ENCODE measurements around the gene MRAS. TPM values are rescaled to one million over a fixed set of nuclear protein-coding genes. Genes with fewer than 3 reads are reported as not detected.

MRAS gene
- total and polyA plus RNA-seq, 8 donors = 18.1 to 48.0 (median 21.5) TPM

DNA sequence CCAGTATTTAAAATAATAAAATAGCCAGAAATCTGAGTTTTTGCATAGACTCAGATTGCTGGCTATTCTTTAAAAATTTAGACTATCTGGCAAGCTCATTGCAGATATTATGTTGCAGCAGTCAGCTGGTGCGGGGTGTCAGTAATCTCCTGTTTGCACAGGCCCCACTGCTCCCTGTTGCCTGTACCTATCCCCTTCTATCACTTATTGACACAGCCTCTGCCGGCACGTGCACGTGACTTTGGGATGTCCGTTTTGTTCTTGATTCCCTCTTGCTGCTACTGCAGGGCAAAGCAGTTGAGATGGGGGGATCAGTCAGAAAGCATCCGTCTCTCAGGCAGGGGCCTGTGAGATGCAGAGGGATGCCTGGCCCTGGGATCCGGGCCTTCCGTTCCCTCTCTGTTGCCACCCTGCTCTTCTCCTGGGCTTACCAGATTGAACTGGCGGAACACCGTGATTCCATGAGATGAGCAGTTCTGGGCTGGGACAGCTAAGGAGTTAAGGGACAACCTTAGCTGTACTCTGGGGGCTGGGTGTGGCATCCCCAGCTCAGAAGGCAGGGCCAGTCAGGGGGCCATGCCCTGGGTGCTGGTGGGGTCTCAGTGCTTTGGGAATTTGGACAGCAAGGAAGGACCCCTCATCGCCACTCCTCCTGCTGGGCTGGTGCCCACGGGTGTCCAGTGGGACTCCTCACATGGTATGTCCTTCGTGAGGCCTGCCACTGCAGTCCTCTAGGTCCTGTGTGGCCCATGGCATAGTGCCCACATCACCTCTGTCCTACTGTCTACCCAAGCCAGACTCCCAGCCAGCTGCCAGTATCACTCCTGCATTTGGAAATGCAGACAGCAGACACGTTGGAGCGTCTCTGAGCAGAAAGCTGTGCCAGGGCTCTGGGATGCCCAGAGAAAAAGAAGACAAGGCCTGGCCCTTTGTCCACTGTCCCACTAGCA, 11.8 kb downstream of the MRAS start:
- intact Hi-C loops (cut with DNase I) = no loop called here
- no peak overlapping the region for H3K4me3 ChIP-seq
- TF ChIP-seq, protein P1, sequence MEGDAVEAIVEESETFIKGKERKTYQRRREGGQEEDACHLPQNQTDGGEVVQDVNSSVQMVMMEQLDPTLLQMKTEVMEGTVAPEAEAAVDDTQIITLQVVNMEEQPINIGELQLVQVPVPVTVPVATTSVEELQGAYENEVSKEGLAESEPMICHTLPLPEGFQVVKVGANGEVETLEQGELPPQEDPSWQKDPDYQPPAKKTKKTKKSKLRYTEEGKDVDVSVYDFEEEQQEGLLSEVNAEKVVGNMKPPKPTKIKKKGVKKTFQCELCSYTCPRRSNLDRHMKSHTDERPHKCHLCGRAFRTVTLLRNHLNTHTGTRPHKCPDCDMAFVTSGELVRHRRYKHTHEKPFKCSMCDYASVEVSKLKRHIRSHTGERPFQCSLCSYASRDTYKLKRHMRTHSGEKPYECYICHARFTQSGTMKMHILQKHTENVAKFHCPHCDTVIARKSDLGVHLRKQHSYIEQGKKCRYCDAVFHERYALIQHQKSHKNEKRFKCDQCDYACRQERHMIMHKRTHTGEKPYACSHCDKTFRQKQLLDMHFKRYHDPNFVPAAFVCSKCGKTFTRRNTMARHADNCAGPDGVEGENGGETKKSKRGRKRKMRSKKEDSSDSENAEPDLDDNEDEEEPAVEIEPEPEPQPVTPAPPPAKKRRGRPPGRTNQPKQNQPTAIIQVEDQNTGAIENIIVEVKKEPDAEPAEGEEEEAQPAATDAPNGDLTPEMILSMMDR (IDR thresholded peaks at IDR 0.05) = no peak
- no peaks in the 10 kb centered on the region for H3K9me3 ChIP-seq
- no peaks in the 10 kb centered on the region for H3K4me1 ChIP-seq
- H3K36me3 ChIP-seq = no peaks in the 10 kb centered on the region
- no peaks in the 10 kb centered on the region for H3K27me3 ChIP-seq
- ATAC-seq = no peak
- H3K27ac ChIP-seq = no peak overlapping the region
- DNase-seq = no peak

DNA sequence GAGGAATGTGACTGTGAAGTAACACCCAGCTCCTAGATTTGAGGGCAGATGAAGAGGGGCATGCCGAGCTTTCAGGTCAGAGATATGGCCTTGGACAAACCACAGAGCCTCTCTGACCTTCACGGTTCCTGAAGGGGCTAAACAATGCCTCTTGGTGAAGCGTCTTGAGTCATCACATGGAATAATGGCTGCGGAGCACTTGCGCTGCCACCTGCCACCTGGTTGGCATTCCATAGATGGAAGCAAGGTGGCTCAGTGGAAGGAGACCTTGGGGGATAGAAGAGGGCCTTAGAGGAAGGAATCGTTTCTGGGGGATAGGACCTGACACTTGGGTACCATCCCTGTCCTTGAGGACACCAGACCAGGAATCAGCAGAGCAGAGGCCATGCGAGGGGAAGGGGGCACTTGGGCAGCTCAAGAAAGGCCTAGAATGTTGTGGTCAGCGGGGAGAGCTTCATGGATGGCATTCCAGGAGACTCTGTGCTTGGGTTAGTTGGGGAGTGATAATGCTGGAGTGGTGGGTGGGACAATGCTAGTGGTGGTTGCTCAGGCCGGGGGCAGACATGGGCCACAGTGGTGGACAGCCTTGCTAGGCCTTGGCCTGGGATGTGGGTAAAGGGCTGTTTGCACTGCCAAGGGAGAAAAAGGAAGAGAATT, 12.6 kb downstream of the MRAS start:
- Histone ChIP-seq H3K27me3 (no peaks in the 10 kb centered on the region), H3K27ac (no peak overlapping the region), H3K36me3 (no peaks in the 10 kb centered on the region), H3K9me3 (no peaks in the 10 kb centered on the region), H3K4me1 (peaks cover 0 to under 1% of the 10 kb centered on the region in 2 donors), H3K4me3 (no peak overlapping the region)
- TF ChIP-seq, protein P1 (IDR thresholded peaks at IDR 0.05) = no peak
- no peak for DNase-seq
- intact Hi-C loops (cut with DNase I) = no loop called here
- no peak for ATAC-seq

DNA sequence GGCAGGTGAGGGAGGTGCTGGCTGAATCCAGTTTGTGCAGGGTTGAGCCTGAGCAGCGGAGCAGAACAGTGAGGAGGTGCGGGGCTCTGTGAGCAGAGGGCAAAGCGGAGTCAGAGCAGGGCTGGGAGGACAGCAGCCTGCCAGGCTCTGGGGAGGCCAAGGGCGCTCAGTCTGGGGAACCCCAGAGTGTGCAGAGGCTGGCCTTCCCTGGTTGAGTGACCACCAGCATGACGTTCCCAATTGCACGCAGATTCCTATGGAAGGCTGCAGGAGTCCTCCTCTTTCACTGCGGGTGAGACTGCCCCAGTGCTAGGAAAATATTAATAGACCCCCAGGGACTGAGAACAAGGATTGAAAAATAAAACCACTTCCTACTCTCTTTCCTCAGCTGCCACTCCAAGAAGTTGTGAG, 13.2 kb downstream of the MRAS start:
- Histone ChIP-seq H3K36me3 (no peaks in the 10 kb centered on the region), H3K4me3 (no peak overlapping the region), H3K4me1 (peaks cover 0 to 4% of the 10 kb centered on the region in 2 donors), H3K27me3 (no peaks in the 10 kb centered on the region), H3K9me3 (no peaks in the 10 kb centered on the region), H3K27ac (no peak overlapping the region)
- DNase-seq = no peak
- TF ChIP-seq, protein P1 (IDR thresholded peaks at IDR 0.05) = no peak
- ATAC-seq = no peak
- intact Hi-C loops (cut with DNase I) = no loop called here

DNA sequence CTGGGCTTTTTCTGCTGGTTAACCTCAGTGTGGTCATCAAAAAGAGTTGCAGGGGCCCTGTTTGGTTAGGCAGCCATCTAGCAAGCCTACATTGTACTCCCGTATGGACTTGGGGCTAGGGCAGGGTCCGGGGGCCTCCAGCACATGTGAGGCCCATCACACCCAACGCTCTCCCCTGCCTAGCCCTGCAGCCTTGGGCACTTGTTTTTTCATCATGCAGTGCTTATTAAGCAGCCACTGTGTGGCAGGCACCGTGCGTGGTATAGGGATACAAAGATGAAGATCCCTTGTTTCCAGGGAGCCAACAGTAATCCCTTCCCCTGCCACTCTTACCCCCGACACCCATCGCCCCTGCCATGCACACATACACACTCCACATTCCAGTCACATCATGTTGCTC, 14.2 kb downstream of the MRAS start:
- TF ChIP-seq, protein P1 (IDR thresholded peaks at IDR 0.05) = no peak
- Histone ChIP-seq H3K4me1 (peaks cover 0 to 13% of the 10 kb centered on the region in 2 donors), H3K36me3 (no peaks in the 10 kb centered on the region), H3K9me3 (no peaks in the 10 kb centered on the region), H3K4me3 (no peak overlapping the region), H3K27ac (no peak overlapping the region), H3K27me3 (no peaks in the 10 kb centered on the region)
- no peak for ATAC-seq
- no peak for DNase-seq
- intact Hi-C loops (cut with DNase I) = no loop called here

DNA sequence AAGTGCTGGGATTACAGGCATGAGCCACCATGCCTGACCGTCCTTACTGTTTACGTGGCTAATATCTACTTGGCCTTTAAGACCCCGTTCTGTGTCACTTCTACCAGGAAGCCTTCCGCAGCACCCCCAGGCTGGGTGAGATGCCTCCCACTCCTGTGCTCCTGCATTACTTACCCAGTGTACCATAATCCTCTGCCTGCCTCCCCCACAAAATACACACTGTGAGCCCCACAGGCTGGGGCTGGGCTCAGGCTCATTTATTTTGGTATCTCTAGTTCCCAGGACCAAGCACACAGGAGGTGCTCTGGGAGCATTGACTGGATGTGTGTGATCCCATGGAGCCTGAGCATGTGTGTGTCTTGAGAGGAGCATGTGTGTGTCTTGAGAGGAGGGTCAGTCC, 14.9 kb downstream of the MRAS start:
- H3K27ac ChIP-seq = no peak overlapping the region
- no peaks in the 10 kb centered on the region for H3K36me3 ChIP-seq
- intact Hi-C loops (cut with DNase I) = no loop called here
- TF ChIP-seq, protein P1 (IDR thresholded peaks at IDR 0.05) = no peak
- no peaks in the 10 kb centered on the region for H3K9me3 ChIP-seq
- ATAC-seq = no peak
- no peak for DNase-seq
- H3K4me1 ChIP-seq = peaks cover 0 to 21% of the 10 kb centered on the region in 2 donors
- no peak overlapping the region for H3K4me3 ChIP-seq
- no peaks in the 10 kb centered on the region for H3K27me3 ChIP-seq
